Measurements from ENCODE around the gene DHFR2. TPM values are rescaled to one million over a fixed set of nuclear protein-coding genes. Genes with fewer than 3 reads are reported as not detected.

DHFR2 gene
- total RNA-seq, 1 experiment from 2014 or later: 9.8 TPM

GRCh38 chr3:94026623-94027022 lies 36.1 kb downstream of the DHFR2 start:
- no peak for DNase-seq (ENCODE audit: low spot score)
- no peaks in the 10 kb centered on the region for H3K27me3 ChIP-seq (replicated peaks; ENCODE audit: insufficient read depth, low read depth, low read length, poor library complexity)
- no peaks in the 10 kb centered on the region for H3K36me3 ChIP-seq (ENCODE audit: insufficient read depth, low read length, poor library complexity, severe bottlenecking)
- no peak overlapping the region for H3K27ac ChIP-seq (ENCODE audit: low read depth, low read length, poor library complexity, severe bottlenecking)
- intact Hi-C loops (cut with micrococcal nuclease; ENCODE audit: unreplicated experiment): no loop called here
- no peaks in the 10 kb centered on the region for H3K4me1 ChIP-seq (ENCODE audit: insufficient read depth, low read length, poor library complexity, severe bottlenecking)
- no peak overlapping the region for H3K4me3 ChIP-seq (ENCODE audit: low read depth, low read length, poor library complexity, severe bottlenecking)
- ChIA-PET POLR2A (ENCODE audit: low non-redundant PET) (no interaction called here), CTCF (no interaction called here)
- no peaks in the 10 kb centered on the region for H3K9me3 ChIP-seq (ENCODE audit: low read depth, low read length, poor library complexity, severe bottlenecking)
- no peak for TF ChIP-seq EZH2 (IDR thresholded peaks at IDR 0.05; ENCODE audit: borderline replicate concordance, low read depth, low read length, poor library complexity, severe bottlenecking)
- TF ChIP-seq CTCF (conservative IDR thresholded peaks at IDR 0.05; ENCODE audit: low read depth, low read length): no peak
- BruUV-seq (replicated peaks): no TSS peak

- H3K27ac ChIP-seq (ENCODE audit: low read depth, low read length, poor library complexity, severe bottlenecking): no peak overlapping the region
- H3K27me3 ChIP-seq (replicated peaks; ENCODE audit: insufficient read depth, low read depth, low read length, poor library complexity): no peaks in the 10 kb centered on the region
- TF ChIP-seq EZH2 (IDR thresholded peaks at IDR 0.05; ENCODE audit: borderline replicate concordance, low read depth, low read length, poor library complexity, severe bottlenecking) (no peak), CTCF (conservative IDR thresholded peaks at IDR 0.05; ENCODE audit: low read depth, low read length) (no peak)
- POLR2A ChIA-PET (ENCODE audit: low non-redundant PET): no interaction called here
- CTCF ChIA-PET: no interaction called here
- no peaks in the 10 kb centered on the region for H3K4me1 ChIP-seq (ENCODE audit: insufficient read depth, low read length, poor library complexity, severe bottlenecking)
- BruUV-seq (replicated peaks): no TSS peak
- no peaks in the 10 kb centered on the region for H3K9me3 ChIP-seq (ENCODE audit: low read depth, low read length, poor library complexity, severe bottlenecking)
- no peaks in the 10 kb centered on the region for H3K36me3 ChIP-seq (ENCODE audit: insufficient read depth, low read length, poor library complexity, severe bottlenecking)
- H3K4me3 ChIP-seq (ENCODE audit: low read depth, low read length, poor library complexity, severe bottlenecking): no peak overlapping the region
- no peak for DNase-seq (ENCODE audit: low spot score)
- intact Hi-C loops (cut with micrococcal nuclease; ENCODE audit: unreplicated experiment): no loop called here
Observed at GRCh38 chr3:94024385-94024784, 38.3 kb downstream of the DHFR2 start.

GRCh38 chr3:94020293-94020692 lies 42.4 kb downstream of the DHFR2 start:
- H3K4me3 ChIP-seq (ENCODE audit: low read depth, low read length, poor library complexity, severe bottlenecking): no peak overlapping the region
- CTCF ChIA-PET: no interaction called here
- no peak overlapping the region for H3K27ac ChIP-seq (ENCODE audit: low read depth, low read length, poor library complexity, severe bottlenecking)
- POLR2A ChIA-PET (ENCODE audit: low non-redundant PET): no interaction called here
- DNase-seq (ENCODE audit: low spot score): no peak
- no peaks in the 10 kb centered on the region for H3K9me3 ChIP-seq (ENCODE audit: low read depth, low read length, poor library complexity, severe bottlenecking)
- H3K36me3 ChIP-seq (ENCODE audit: insufficient read depth, low read length, poor library complexity, severe bottlenecking): no peaks in the 10 kb centered on the region
- H3K4me1 ChIP-seq (ENCODE audit: insufficient read depth, low read length, poor library complexity, severe bottlenecking): no peaks in the 10 kb centered on the region
- H3K27me3 ChIP-seq (replicated peaks; ENCODE audit: insufficient read depth, low read depth, low read length, poor library complexity): no peaks in the 10 kb centered on the region
- intact Hi-C loops (cut with micrococcal nuclease; ENCODE audit: unreplicated experiment): no loop called here
- no TSS peak for BruUV-seq (replicated peaks)
- TF ChIP-seq EZH2 (IDR thresholded peaks at IDR 0.05; ENCODE audit: borderline replicate concordance, low read depth, low read length, poor library complexity, severe bottlenecking) (no peak), CTCF (conservative IDR thresholded peaks at IDR 0.05; ENCODE audit: low read depth, low read length) (no peak)
